Thyroid gland (tissue), 4 donors: ENCODE measurements around the gene ZNF688. TPM values are rescaled to one million over a fixed set of nuclear protein-coding genes. Genes with fewer than 3 reads are reported as not detected.

ENCODE experiments used
- DNase-seq, 2 donors: peaks; one replicate each; pipeline ENCODE4 v3.0.0-alpha.2; 2019
- H3K27ac ChIP-seq, 3 donors: fragments of 200-600 bp; sonication (generic); 1 replicate in 2 of 3; 2 replicates in 1 of 3; pipeline ENCODE4 v1.5.1; 2016 to 2019; ENCODE audit warnings: mild to moderate bottlenecking in 1 of 3, moderate library complexity in 1 of 3
- H3K27me3 ChIP-seq: fragments of 200-600 bp; sonication (generic); one replicate; pipeline ENCODE4 v1.5.1; 2019
- H3K36me3 ChIP-seq, 2 donors: fragments of 200-600 bp; sonication (generic); one replicate each; pipeline ENCODE4 v1.5.1; 2016 to 2019
- H3K4me1 ChIP-seq, 2 donors: fragments of 200-600 bp; sonication (generic); one replicate each; pipeline ENCODE4 v1.5.1; 2017 to 2019
- H3K4me3 ChIP-seq, 3 donors: fragments of 200-600 bp; sonication (generic); replicated peaks in 1 of 3; 1 replicate in 2 of 3; 2 replicates in 1 of 3; pipeline ENCODE4 v1.5.1; 2016; ENCODE audit warnings: mild to moderate bottlenecking in 1 of 3
- H3K9me3 ChIP-seq: fragments of 200-600 bp; sonication (generic); one replicate; pipeline ENCODE4 v1.5.1; 2017
- POLR2A ChIP-seq, 2 donors: fragments of 450-650 bp; IDR thresholded peaks; one replicate each; pipeline ENCODE4 v1.6.1; 2017; ENCODE audit warnings: antibody characterized with exemption in 2 of 2, mild to moderate bottlenecking in 2 of 2, moderate library complexity in 1 of 2
- whole genome bisulfite sequencing, 2 donors: methylation state at CpG; one replicate each; pipeline ENCODE4 v1.1.5; 2017; 5-methylcytosine and 5-hydroxymethylcytosine counted together
- intact Hi-C: fragments of 100-400 bp; cut with DNase I; formaldehyde crosslinking; loops from one replicate; pipeline ENCODE4 v1.15.1; 2023
- total RNA-seq, 4 donors: library from RNA; depleted of rRNA; stranded (reverse); fragments of >200 nt; gene quantifications; one replicate each; pipeline ENCODE4 v1.2.3, GENCODE V29; 2016
- TF ChIP-seq, protein P1 (sequence below), 6 experiments: fragments of 200-600 bp in 3 of 6; fragments of 450-650 bp in 3 of 6; sonication (generic) in 3 of 6; IDR thresholded peaks; one replicate each; pipeline ENCODE4 v1.5.1; 2016 to 2019; ENCODE audit warnings: antibody characterized with exemption in 6 of 6, mild to moderate bottlenecking in 2 of 6, inconsistent platforms in 1 of 6, moderate library complexity in 1 of 6

ZNF688 gene
- total RNA-seq, 4 donors from 2014 or later = 10.6 to 26.1 (median 16.5) TPM

DNA sequence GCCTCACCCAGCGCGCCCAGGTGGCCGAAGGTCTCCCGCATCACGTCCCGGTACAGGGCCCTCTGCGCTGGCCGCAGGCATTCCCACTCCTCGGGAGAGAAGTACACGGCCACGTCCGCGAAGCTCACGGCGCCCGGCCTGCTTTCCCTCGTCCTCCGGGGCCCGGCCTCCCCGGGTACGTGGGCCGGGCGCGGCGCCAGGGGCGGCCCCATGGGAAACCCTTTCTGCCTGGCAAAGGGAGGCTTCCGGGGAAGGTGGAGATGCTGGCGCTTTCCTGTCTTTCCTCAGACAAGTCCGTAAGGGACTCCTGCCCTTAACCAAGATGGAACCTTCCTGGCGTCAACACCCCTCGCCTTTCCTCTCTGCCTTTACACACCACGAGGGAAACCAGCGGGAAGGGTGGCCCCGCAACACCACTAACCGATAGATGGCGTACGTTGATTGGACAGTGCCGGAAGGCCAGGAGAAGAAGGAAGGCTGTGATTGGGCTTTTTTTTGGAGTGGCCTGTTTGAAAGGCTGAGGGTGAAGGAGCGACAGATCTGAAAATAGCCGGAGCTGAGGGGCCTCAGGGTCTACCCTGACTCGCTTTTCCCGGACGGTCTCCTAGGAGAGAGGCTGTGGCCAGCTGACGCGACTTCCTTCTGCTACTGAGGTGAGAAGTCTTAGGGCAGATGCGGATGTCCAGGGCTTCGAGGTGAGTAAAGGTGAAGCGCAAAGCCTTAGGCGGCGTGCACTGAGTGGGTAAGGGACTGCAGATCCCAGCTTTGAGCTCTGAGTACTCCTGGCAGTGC, 14.1 kb upstream of the ZNF688 start, which contains the start of gene ZNF785:
Gene ZNF785 (minus strand): TSS at position 298 of the 792 bp plus-strand sequence. CDS start 86 bp downstream, at position 212.
- Histone ChIP-seq H3K36me3 (peaks cover 9 to 11% of the 10 kb centered on the region in 2 donors), H3K27me3 (no peaks in the 10 kb centered on the region), H3K4me1 (peaks cover 10 to 12% of the 10 kb centered on the region in 2 donors), H3K27ac (peak within 1 kb of the TSS; percentile 75 to 88 (median 87)), H3K9me3 (no peaks in the 10 kb centered on the region), H3K4me3 (peak within 1 kb of the TSS; percentile 29 to 98 (median 56))
- peak in 1 of 2 donors; percentile 52 for TF ChIP-seq POLR2A (IDR thresholded peaks at IDR 0.05)
- TF ChIP-seq, protein P1, sequence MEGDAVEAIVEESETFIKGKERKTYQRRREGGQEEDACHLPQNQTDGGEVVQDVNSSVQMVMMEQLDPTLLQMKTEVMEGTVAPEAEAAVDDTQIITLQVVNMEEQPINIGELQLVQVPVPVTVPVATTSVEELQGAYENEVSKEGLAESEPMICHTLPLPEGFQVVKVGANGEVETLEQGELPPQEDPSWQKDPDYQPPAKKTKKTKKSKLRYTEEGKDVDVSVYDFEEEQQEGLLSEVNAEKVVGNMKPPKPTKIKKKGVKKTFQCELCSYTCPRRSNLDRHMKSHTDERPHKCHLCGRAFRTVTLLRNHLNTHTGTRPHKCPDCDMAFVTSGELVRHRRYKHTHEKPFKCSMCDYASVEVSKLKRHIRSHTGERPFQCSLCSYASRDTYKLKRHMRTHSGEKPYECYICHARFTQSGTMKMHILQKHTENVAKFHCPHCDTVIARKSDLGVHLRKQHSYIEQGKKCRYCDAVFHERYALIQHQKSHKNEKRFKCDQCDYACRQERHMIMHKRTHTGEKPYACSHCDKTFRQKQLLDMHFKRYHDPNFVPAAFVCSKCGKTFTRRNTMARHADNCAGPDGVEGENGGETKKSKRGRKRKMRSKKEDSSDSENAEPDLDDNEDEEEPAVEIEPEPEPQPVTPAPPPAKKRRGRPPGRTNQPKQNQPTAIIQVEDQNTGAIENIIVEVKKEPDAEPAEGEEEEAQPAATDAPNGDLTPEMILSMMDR (IDR thresholded peaks at IDR 0.05) = peak in 1 of 6 experiments; percentile 26
- 1% methylated on average over 19 to 24 of the region's 50 CpGs for WGBS, 2 donors
- intact Hi-C loops = no loop called here
- DNase-seq = peak; percentile 98

- intact Hi-C loops = no loop called here
- TF ChIP-seq, protein P1 (IDR thresholded peaks at IDR 0.05) = no peak
- no peak for TF ChIP-seq POLR2A (IDR thresholded peaks at IDR 0.05)
- Histone ChIP-seq H3K27ac (peak overlapping the region; percentile 75 to 88 (median 87)), H3K36me3 (peaks cover 9 to 11% of the 10 kb centered on the region in 2 donors), H3K27me3 (no peaks in the 10 kb centered on the region), H3K4me3 (peak overlapping the region; percentile 23 to 98 (median 56)), H3K9me3 (no peaks in the 10 kb centered on the region), H3K4me1 (peaks cover 10 to 12% of the 10 kb centered on the region in 2 donors)
- WGBS, 2 donors = 0 to 6% methylated on average over 6 to 7 of the region's 23 CpGs
- peak in 1 of 2 donors; percentile 32 for DNase-seq
Measured at GRCh38 chr16:30585022-30585399, 13.5 kb upstream of the ZNF688 start.

GRCh38 chr16:30582611-30583340, 11.3 kb upstream of the ZNF688 start:
- Histone ChIP-seq H3K27me3 (no peaks in the 10 kb centered on the region), H3K36me3 (peaks cover 9 to 11% of the 10 kb centered on the region in 2 donors), H3K9me3 (no peaks in the 10 kb centered on the region), H3K4me3 (no peak overlapping the region), H3K4me1 (peaks cover 10 to 12% of the 10 kb centered on the region in 2 donors), H3K27ac (no peak overlapping the region)
- no peak for TF ChIP-seq POLR2A (IDR thresholded peaks at IDR 0.05)
- TF ChIP-seq, protein P1 (IDR thresholded peaks at IDR 0.05) = no peak
- no peak for DNase-seq
- WGBS, 2 donors = 96 to 97% methylated on average over 34 to 47 of the region's 48 CpGs
- intact Hi-C loops = loop anchor here (5.0 kb wide), 1 partner anchor 115 kb away; the partner anchor contains the start of gene SRCAP

DNA sequence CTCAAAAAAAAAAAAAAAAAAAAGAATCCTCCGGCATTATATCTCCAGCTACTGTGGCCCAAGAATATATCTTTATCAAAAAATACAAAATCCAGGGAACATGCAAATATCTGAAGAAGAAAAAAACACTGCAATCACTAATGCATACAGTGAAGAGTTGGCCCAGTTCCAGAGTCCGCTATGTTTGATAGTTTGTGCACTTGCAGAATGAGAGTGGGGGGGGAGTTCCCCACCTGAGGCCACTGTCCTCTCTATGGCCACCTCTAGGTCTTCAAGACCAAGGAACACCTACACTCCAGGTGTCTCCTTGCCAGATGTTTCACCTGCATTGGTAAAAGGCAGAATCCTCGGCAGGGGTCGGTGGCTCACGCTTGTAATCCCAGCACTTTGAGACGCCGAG, 9.9 kb upstream of the ZNF688 start:
- peaks cover 10 to 12% of the 10 kb centered on the region in 2 donors for H3K4me1 ChIP-seq
- no peak for TF ChIP-seq POLR2A (IDR thresholded peaks at IDR 0.05)
- TF ChIP-seq, protein P1 (IDR thresholded peaks at IDR 0.05) = no peak
- H3K9me3 ChIP-seq = no peaks in the 10 kb centered on the region
- 72 to 95% methylated on average over 2 to 7 of the region's 7 CpGs for WGBS, 2 donors
- no peaks in the 10 kb centered on the region for H3K27me3 ChIP-seq
- H3K27ac ChIP-seq = no peak overlapping the region
- intact Hi-C loops = loop anchor here (5.0 kb wide), 1 partner anchor 116 kb away; the partner anchor contains the start of gene SRCAP
- H3K4me3 ChIP-seq = no peak overlapping the region
- H3K36me3 ChIP-seq = peaks cover 9 to 11% of the 10 kb centered on the region in 2 donors
- no peak for DNase-seq
